ENCODE data around the gene KLHDC4.

Gene KLHDC4

GRCh38 chr16:87692756-87693155 lies 73.0 kb downstream of the KLHDC4 start:
- no peak overlapping the region for H3K4ac ChIP-seq (ENCODE audit: low read depth, low read length)
- WGBS (ENCODE audit: extremely low coverage, insufficient coverage, low lambda C conversion rate), result no CpG with 5 or more reads among the region's 12 CpGs
- no peak for DNase-seq

GRCh38 chr16:87692176-87692575 lies 73.6 kb downstream of the KLHDC4 start:
- H3K79me2 ChIP-seq (ENCODE audit: control insufficient read depth, insufficient read depth, low read length), result no peaks in the 10 kb centered on the region
- H2BK120ac ChIP-seq (ENCODE audit: low read depth, low read length), result no peak overlapping the region
- no peak overlapping the region for H2BK15ac ChIP-seq (replicated peaks; ENCODE audit: low read depth)
- no peaks in the 10 kb centered on the region for H3K36me3 ChIP-seq (ENCODE audit: control insufficient read depth, insufficient read depth, low read length)
- no peak overlapping the region for H3K56ac ChIP-seq (ENCODE audit: low read length)
- H3K4me1 ChIP-seq (ENCODE audit: control insufficient read depth, low read depth, low read length), result no peaks in the 10 kb centered on the region
- H2BK5ac ChIP-seq (ENCODE audit: low read length), result no peak overlapping the region
- no peaks in the 10 kb centered on the region for H3K27me3 ChIP-seq (ENCODE audit: insufficient read depth, low read length, poor library complexity)
- no peak overlapping the region for H4K5ac ChIP-seq (ENCODE audit: low read length)
- WGBS (ENCODE audit: extremely low coverage, insufficient coverage, low lambda C conversion rate), result no CpG with 5 or more reads among the region's 7 CpGs
- no peak overlapping the region for H3K4me3 ChIP-seq (ENCODE audit: low read length)
- H3K9ac ChIP-seq (ENCODE audit: low read length), result no peak overlapping the region
- no peaks in the 10 kb centered on the region for H3K79me1 ChIP-seq (ENCODE audit: low read length)
- no peak overlapping the region for H3K4me2 ChIP-seq (ENCODE audit: low read length)
- no peak overlapping the region for H3K18ac ChIP-seq (ENCODE audit: low read length)
- no peak overlapping the region for H3K23ac ChIP-seq (ENCODE audit: low read length)
- H2AK5ac ChIP-seq (ENCODE audit: low read length), result no peak overlapping the region
- H4K8ac ChIP-seq (ENCODE audit: low read depth, low read length), result no peak overlapping the region
- no peak overlapping the region for H3K4ac ChIP-seq (ENCODE audit: low read depth, low read length)
- H3K27ac ChIP-seq (ENCODE audit: low read depth, low read length), result no peak overlapping the region
- DNase-seq, result no peak

More at GRCh38 chr16:87692756-87693155, 73.0 kb downstream of the KLHDC4 start:
- Histone ChIP-seq H3K27ac (ENCODE audit: low read depth, low read length) (no peak overlapping the region), H3K9ac (ENCODE audit: low read length) (no peak overlapping the region), H3K4me2 (ENCODE audit: low read length) (no peak overlapping the region), H2BK120ac (ENCODE audit: low read depth, low read length) (no peak overlapping the region), H4K8ac (ENCODE audit: low read depth, low read length) (no peak overlapping the region), H3K4me3 (ENCODE audit: low read length) (no peak overlapping the region), H3K56ac (ENCODE audit: low read length) (no peak overlapping the region), H3K18ac (ENCODE audit: low read length) (no peak overlapping the region), H2BK15ac (replicated peaks; ENCODE audit: low read depth) (no peak overlapping the region), H3K36me3 (ENCODE audit: control insufficient read depth, insufficient read depth, low read length) (no peaks in the 10 kb centered on the region), H4K5ac (ENCODE audit: low read length) (no peak overlapping the region), H3K4me1 (ENCODE audit: control insufficient read depth, low read depth, low read length) (no peaks in the 10 kb centered on the region), H3K79me1 (ENCODE audit: low read length) (no peaks in the 10 kb centered on the region), H2AK5ac (ENCODE audit: low read length) (no peak overlapping the region), H2BK5ac (ENCODE audit: low read length) (no peak overlapping the region), H3K23ac (ENCODE audit: low read length) (no peak overlapping the region), H3K27me3 (ENCODE audit: insufficient read depth, low read length, poor library complexity) (no peaks in the 10 kb centered on the region), H3K79me2 (ENCODE audit: control insufficient read depth, insufficient read depth, low read length) (no peaks in the 10 kb centered on the region)

GRCh38 chr16:87691686-87692079 lies 74.1 kb downstream of the KLHDC4 start:
- no peak overlapping the region for H3K4me3 ChIP-seq (ENCODE audit: low read length)
- H3K79me2 ChIP-seq (ENCODE audit: control insufficient read depth, insufficient read depth, low read length), result no peaks in the 10 kb centered on the region
- no peak overlapping the region for H4K8ac ChIP-seq (ENCODE audit: low read depth, low read length)
- DNase-seq, result no peak
- no peak overlapping the region for H2BK120ac ChIP-seq (ENCODE audit: low read depth, low read length)
- H3K27ac ChIP-seq (ENCODE audit: low read depth, low read length), result no peak overlapping the region
- H3K27me3 ChIP-seq (ENCODE audit: insufficient read depth, low read length, poor library complexity), result no peaks in the 10 kb centered on the region
- WGBS (ENCODE audit: extremely low coverage, insufficient coverage, low lambda C conversion rate), result no CpG with 5 or more reads among the region's 14 CpGs
- no peaks in the 10 kb centered on the region for H3K79me1 ChIP-seq (ENCODE audit: low read length)
- no peak overlapping the region for H3K56ac ChIP-seq (ENCODE audit: low read length)
- H3K23ac ChIP-seq (ENCODE audit: low read length), result no peak overlapping the region
- H4K5ac ChIP-seq (ENCODE audit: low read length), result no peak overlapping the region
- no peak overlapping the region for H2AK5ac ChIP-seq (ENCODE audit: low read length)
- no peaks in the 10 kb centered on the region for H3K36me3 ChIP-seq (ENCODE audit: control insufficient read depth, insufficient read depth, low read length)
- H3K9ac ChIP-seq (ENCODE audit: low read length), result no peak overlapping the region
- H3K18ac ChIP-seq (ENCODE audit: low read length), result no peak overlapping the region
- H2BK5ac ChIP-seq (ENCODE audit: low read length), result no peak overlapping the region
- no peak overlapping the region for H3K4ac ChIP-seq (ENCODE audit: low read depth, low read length)
- H3K4me2 ChIP-seq (ENCODE audit: low read length), result no peak overlapping the region
- no peaks in the 10 kb centered on the region for H3K4me1 ChIP-seq (ENCODE audit: control insufficient read depth, low read depth, low read length)
- H2BK15ac ChIP-seq (replicated peaks; ENCODE audit: low read depth), result no peak overlapping the region

GRCh38 chr16:87690911-87691685 lies 74.7 kb downstream of the KLHDC4 start:
- Histone ChIP-seq H4K5ac (ENCODE audit: low read length) (no peak overlapping the region), H3K27me3 (ENCODE audit: insufficient read depth, low read length, poor library complexity) (no peaks in the 10 kb centered on the region)
- WGBS (ENCODE audit: extremely low coverage, insufficient coverage, low lambda C conversion rate), result no CpG with 5 or more reads among the region's 33 CpGs

GRCh38 chr16:87689956-87690465 lies 75.8 kb downstream of the KLHDC4 start:
- no peak for DNase-seq
- Histone ChIP-seq H3K79me1 (ENCODE audit: low read length) (no peaks in the 10 kb centered on the region), H4K5ac (ENCODE audit: low read length) (no peak overlapping the region), H2BK120ac (ENCODE audit: low read depth, low read length) (no peak overlapping the region), H3K79me2 (ENCODE audit: control insufficient read depth, insufficient read depth, low read length) (no peaks in the 10 kb centered on the region), H3K4me1 (ENCODE audit: control insufficient read depth, low read depth, low read length) (no peaks in the 10 kb centered on the region), H3K4me2 (ENCODE audit: low read length) (no peak overlapping the region), H3K27me3 (ENCODE audit: insufficient read depth, low read length, poor library complexity) (no peaks in the 10 kb centered on the region), H3K27ac (ENCODE audit: low read depth, low read length) (no peak overlapping the region), H3K23ac (ENCODE audit: low read length) (no peak overlapping the region), H4K8ac (ENCODE audit: low read depth, low read length) (no peak overlapping the region), H3K56ac (ENCODE audit: low read length) (no peak overlapping the region), H3K9ac (ENCODE audit: low read length) (no peak overlapping the region), H2BK15ac (replicated peaks; ENCODE audit: low read depth) (no peak overlapping the region), H2AK5ac (ENCODE audit: low read length) (no peak overlapping the region), H2BK5ac (ENCODE audit: low read length) (no peak overlapping the region), H3K4me3 (ENCODE audit: low read length) (no peak overlapping the region), H3K4ac (ENCODE audit: low read depth, low read length) (no peak overlapping the region), H3K18ac (ENCODE audit: low read length) (no peak overlapping the region), H3K36me3 (ENCODE audit: control insufficient read depth, insufficient read depth, low read length) (no peaks in the 10 kb centered on the region)
- WGBS (ENCODE audit: extremely low coverage, insufficient coverage, low lambda C conversion rate), result no CpG with 5 or more reads among the region's 46 CpGs

More at GRCh38 chr16:87690911-87691685, 74.7 kb downstream of the KLHDC4 start:
- Histone ChIP-seq H3K4me3 (ENCODE audit: low read length) (no peak overlapping the region), H4K8ac (ENCODE audit: low read depth, low read length) (no peak overlapping the region), H2BK120ac (ENCODE audit: low read depth, low read length) (no peak overlapping the region), H3K9ac (ENCODE audit: low read length) (no peak overlapping the region), H2BK15ac (replicated peaks; ENCODE audit: low read depth) (no peak overlapping the region), H3K79me2 (ENCODE audit: control insufficient read depth, insufficient read depth, low read length) (no peaks in the 10 kb centered on the region), H3K4ac (ENCODE audit: low read depth, low read length) (no peak overlapping the region), H3K36me3 (ENCODE audit: control insufficient read depth, insufficient read depth, low read length) (no peaks in the 10 kb centered on the region), H2AK5ac (ENCODE audit: low read length) (no peak overlapping the region), H3K4me1 (ENCODE audit: control insufficient read depth, low read depth, low read length) (no peaks in the 10 kb centered on the region), H3K23ac (ENCODE audit: low read length) (no peak overlapping the region), H3K79me1 (ENCODE audit: low read length) (no peaks in the 10 kb centered on the region), H3K18ac (ENCODE audit: low read length) (no peak overlapping the region), H3K56ac (ENCODE audit: low read length) (no peak overlapping the region), H3K27ac (ENCODE audit: low read depth, low read length) (no peak overlapping the region), H2BK5ac (ENCODE audit: low read length) (no peak overlapping the region), H3K4me2 (ENCODE audit: low read length) (no peak overlapping the region)
- no peak for DNase-seq
